ENCODE results near the gene TSPEAR.

Gene TSPEAR

DNA sequence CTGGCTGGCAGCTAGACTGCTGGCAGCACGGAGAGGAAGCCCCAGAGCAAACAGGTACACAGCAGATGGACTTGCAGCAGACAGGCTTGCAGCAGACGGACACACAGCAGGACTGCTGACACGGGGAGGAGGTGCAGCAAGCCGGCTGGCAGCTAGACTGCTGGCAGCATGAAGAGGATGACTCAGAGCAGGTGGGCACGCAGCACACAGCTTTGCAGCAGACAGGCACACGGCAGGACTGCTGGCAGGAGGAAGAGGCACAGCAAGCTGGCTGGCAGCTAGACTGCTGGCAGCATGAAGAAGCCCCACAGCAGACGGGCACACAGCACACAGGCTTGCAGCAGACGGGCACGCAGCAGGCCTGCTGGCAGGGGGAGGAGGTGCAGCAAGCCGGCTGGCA, 160.6 kb downstream of the TSPEAR start:
- no peak for TF ChIP-seq CTCF (IDR thresholded peaks at IDR 0.05)

DNA sequence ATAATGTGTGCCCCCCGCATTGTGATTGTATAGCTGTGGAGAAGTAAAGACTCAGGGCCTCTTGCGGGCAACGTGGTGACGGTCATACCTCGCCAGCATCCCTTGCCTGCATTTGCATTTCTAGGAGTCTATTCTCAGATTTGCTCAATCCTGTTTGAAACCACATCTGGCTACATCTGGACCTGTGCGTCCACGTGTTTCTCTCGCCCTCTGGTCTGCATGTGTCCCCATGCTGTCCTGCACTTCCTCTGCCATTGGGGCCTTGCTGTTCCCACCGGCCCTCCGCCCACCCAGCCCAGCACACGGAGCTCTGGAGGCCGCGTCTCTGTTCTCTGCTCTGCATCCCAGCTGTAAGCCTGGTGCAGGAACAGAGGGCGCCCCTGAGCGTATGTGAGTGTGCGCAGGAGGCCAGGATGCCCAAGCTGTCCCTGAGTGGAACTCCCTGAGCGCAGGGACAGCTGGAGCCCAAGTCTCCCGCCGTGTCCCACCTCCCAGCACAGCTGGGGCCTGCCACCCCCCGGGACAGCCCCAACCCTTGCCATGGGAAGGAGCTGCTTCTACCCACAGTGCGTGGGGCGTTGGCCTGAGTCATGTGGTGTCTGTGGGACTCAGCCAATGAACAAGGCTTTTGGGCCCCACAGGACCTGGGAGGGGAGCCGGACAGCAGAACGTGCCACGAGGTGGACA, 161.7 kb downstream of the TSPEAR start:
- no peak for TF ChIP-seq CTCF (IDR thresholded peaks at IDR 0.05)

GRCh38 chr21:44548922-44549321, 162.4 kb downstream of the TSPEAR start:
- TF ChIP-seq CTCF (IDR thresholded peaks at IDR 0.05), result no peak

DNA sequence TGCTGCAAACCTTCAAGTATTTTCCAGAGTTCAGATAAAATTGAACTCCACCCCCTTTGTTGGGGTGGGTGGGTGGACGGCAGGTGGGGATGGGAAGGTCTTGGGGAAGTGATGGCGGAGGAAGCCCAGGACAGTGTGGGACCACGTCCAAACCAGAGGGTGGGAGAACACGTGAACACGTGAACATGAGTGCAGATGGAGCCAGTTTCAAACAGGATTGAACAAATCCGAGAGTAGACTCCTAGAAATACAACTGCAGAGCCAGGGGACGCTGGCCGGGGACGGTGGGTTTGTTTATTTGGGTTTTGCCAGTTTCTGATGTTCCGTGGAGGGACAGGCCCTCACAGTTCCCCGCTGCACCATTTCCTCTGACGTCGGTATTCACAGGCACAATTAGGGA, 163.0 kb downstream of the TSPEAR start:
- no peak for TF ChIP-seq CTCF (IDR thresholded peaks at IDR 0.05)

GRCh38 chr21:44547656-44548331, 163.6 kb downstream of the TSPEAR start:
- no peak for TF ChIP-seq CTCF (IDR thresholded peaks at IDR 0.05)

DNA sequence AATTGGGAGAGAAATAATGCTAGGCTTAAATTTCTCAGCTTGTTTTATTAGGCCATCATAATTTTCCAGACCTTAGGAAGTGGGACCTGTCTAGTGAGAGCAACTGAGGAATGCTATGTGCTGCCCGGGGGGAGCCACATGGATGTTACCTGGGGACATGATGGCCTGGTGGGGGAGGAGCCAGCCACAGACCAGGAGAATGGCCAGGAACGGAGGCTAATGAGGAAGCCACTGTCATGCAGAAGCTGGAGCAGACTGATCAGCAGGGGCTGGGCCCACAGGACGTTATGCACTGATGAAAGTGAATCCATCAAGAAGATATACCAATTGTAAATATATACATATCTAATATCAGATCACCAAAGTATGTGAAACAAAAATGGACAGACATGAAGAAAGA, 166.8 kb downstream of the TSPEAR start:
- TF ChIP-seq CTCF (IDR thresholded peaks at IDR 0.05), result no peak

DNA sequence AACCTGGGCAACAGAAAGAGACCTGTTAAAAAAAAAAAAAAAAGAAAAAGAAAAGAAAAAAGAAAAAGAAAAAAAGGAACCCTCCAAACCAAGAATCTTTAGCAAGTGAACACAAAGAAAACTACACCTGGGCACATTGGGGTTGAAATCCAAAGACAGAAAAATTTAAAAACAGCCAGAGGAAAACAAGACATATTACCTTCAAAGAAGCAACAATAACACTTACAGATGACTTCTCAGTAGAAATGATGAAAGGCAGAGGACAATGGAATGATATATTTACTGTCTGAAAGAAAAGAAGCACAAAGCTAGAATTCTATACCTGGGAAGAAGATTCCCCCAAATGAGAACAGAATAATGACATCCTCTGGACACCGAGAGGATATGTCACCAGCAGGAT, 168.7 kb downstream of the TSPEAR start:
- no peak for TF ChIP-seq CTCF (IDR thresholded peaks at IDR 0.05)

Data from LNCAP (cell line).